ENCODE results near the gene JMY.

DNA sequence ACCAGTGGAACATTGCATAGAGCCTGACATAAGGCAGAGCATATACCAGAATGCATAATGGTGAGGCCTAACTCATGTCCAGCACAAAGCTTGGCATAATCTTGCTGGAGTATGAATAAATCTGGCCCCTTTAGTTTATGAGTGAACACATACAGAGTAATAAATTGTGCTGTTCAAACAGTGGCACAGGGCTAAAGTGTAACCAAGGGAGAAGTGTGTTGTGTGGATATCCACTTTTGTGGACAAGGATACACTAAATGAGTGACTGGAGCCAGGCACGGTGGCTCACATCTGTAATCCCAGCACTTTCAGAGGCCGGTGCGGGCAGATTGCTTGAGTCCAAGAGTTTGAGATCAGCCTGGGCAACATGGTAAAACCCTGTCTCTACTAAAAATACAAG is 29.4 kb upstream of the JMY start:
- TF ChIP-seq, protein P1, sequence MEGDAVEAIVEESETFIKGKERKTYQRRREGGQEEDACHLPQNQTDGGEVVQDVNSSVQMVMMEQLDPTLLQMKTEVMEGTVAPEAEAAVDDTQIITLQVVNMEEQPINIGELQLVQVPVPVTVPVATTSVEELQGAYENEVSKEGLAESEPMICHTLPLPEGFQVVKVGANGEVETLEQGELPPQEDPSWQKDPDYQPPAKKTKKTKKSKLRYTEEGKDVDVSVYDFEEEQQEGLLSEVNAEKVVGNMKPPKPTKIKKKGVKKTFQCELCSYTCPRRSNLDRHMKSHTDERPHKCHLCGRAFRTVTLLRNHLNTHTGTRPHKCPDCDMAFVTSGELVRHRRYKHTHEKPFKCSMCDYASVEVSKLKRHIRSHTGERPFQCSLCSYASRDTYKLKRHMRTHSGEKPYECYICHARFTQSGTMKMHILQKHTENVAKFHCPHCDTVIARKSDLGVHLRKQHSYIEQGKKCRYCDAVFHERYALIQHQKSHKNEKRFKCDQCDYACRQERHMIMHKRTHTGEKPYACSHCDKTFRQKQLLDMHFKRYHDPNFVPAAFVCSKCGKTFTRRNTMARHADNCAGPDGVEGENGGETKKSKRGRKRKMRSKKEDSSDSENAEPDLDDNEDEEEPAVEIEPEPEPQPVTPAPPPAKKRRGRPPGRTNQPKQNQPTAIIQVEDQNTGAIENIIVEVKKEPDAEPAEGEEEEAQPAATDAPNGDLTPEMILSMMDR (conservative IDR thresholded peaks at IDR 0.05; ENCODE audit: low read depth, low read length): no peak
- no peak for TF ChIP-seq EZH2phosphoT487 (IDR thresholded peaks at IDR 0.05; ENCODE audit: borderline replicate concordance, low read length)
